ENCODE data around the gene TENM3.
A peak's percentile ranks its signal among the peaks of the same experiment; 100 is the strongest.

Gene TENM3

GRCh38 chr4:182760551-182761043 is 517.4 kb downstream of the TENM3 start:
- no peaks in the 10 kb centered on the region for H3K4me1 ChIP-seq (ENCODE audit: control insufficient read depth, low read depth, low read length)
- no peak overlapping the region for H3K9ac ChIP-seq (ENCODE audit: low read length)
- H3K56ac ChIP-seq (ENCODE audit: low read length) = no peak overlapping the region
- no peak overlapping the region for H2BK5ac ChIP-seq (ENCODE audit: low read length)
- no peak overlapping the region for H3K4me3 ChIP-seq (ENCODE audit: low read length)
- H4K8ac ChIP-seq (ENCODE audit: low read depth, low read length) = no peak overlapping the region
- no peak overlapping the region for H3K4me2 ChIP-seq (ENCODE audit: low read length)
- DNase-seq = no peak
- H3K23ac ChIP-seq (ENCODE audit: low read length) = no peak overlapping the region
- no peak overlapping the region for H2BK15ac ChIP-seq (replicated peaks; ENCODE audit: low read depth)
- no peaks in the 10 kb centered on the region for H3K79me2 ChIP-seq (ENCODE audit: control insufficient read depth, insufficient read depth, low read length)
- H3K18ac ChIP-seq (ENCODE audit: low read length) = no peak overlapping the region
- no peaks in the 10 kb centered on the region for H3K27me3 ChIP-seq (ENCODE audit: insufficient read depth, low read length, poor library complexity)
- no peak overlapping the region for H4K5ac ChIP-seq (ENCODE audit: low read length)
- H3K79me1 ChIP-seq (ENCODE audit: low read length) = no peaks in the 10 kb centered on the region
- WGBS (ENCODE audit: extremely low coverage, insufficient coverage, low lambda C conversion rate) = no CpG with 5 or more reads among the region's 6 CpGs
- H2AK5ac ChIP-seq (ENCODE audit: low read length) = no peak overlapping the region
- no peak overlapping the region for H3K4ac ChIP-seq (ENCODE audit: low read depth, low read length)
- H3K27ac ChIP-seq (ENCODE audit: low read depth, low read length) = no peak overlapping the region
- H3K36me3 ChIP-seq (ENCODE audit: control insufficient read depth, insufficient read depth, low read length) = no peaks in the 10 kb centered on the region
- H2BK120ac ChIP-seq (ENCODE audit: low read depth, low read length) = no peak overlapping the region

- H3K4ac ChIP-seq (ENCODE audit: low read depth, low read length) = no peak overlapping the region
- no peak overlapping the region for H2BK5ac ChIP-seq (ENCODE audit: low read length)
- no peak overlapping the region for H2BK15ac ChIP-seq (replicated peaks; ENCODE audit: low read depth)
- no peak overlapping the region for H2AK5ac ChIP-seq (ENCODE audit: low read length)
- no peaks in the 10 kb centered on the region for H3K4me1 ChIP-seq (ENCODE audit: control insufficient read depth, low read depth, low read length)
- no peak overlapping the region for H3K18ac ChIP-seq (ENCODE audit: low read length)
- H3K4me2 ChIP-seq (ENCODE audit: low read length) = no peak overlapping the region
- H3K79me2 ChIP-seq (ENCODE audit: control insufficient read depth, insufficient read depth, low read length) = no peaks in the 10 kb centered on the region
- H4K8ac ChIP-seq (ENCODE audit: low read depth, low read length) = no peak overlapping the region
- H3K27ac ChIP-seq (ENCODE audit: low read depth, low read length) = no peak overlapping the region
- no peaks in the 10 kb centered on the region for H3K79me1 ChIP-seq (ENCODE audit: low read length)
- H3K27me3 ChIP-seq (ENCODE audit: insufficient read depth, low read length, poor library complexity) = no peaks in the 10 kb centered on the region
- no CpG with 5 or more reads among the region's 4 CpGs for WGBS (ENCODE audit: extremely low coverage, insufficient coverage, low lambda C conversion rate)
- H3K4me3 ChIP-seq (ENCODE audit: low read length) = no peak overlapping the region
- H3K9ac ChIP-seq (ENCODE audit: low read length) = no peak overlapping the region
- no peak overlapping the region for H4K5ac ChIP-seq (ENCODE audit: low read length)
- DNase-seq = peak; percentile 28
- H2BK120ac ChIP-seq (ENCODE audit: low read depth, low read length) = no peak overlapping the region
- H3K23ac ChIP-seq (ENCODE audit: low read length) = no peak overlapping the region
- H3K36me3 ChIP-seq (ENCODE audit: control insufficient read depth, insufficient read depth, low read length) = no peaks in the 10 kb centered on the region
- H3K56ac ChIP-seq (ENCODE audit: low read length) = no peak overlapping the region
Observed at GRCh38 chr4:182764137-182764536, 520.9 kb downstream of the TENM3 start.

GRCh38 chr4:182764642-182765041 is 521.4 kb downstream of the TENM3 start:
- no peak overlapping the region for H2BK15ac ChIP-seq (replicated peaks; ENCODE audit: low read depth)
- H3K27ac ChIP-seq (ENCODE audit: low read depth, low read length) = no peak overlapping the region
- no peaks in the 10 kb centered on the region for H3K79me2 ChIP-seq (ENCODE audit: control insufficient read depth, insufficient read depth, low read length)
- H3K23ac ChIP-seq (ENCODE audit: low read length) = no peak overlapping the region
- H3K36me3 ChIP-seq (ENCODE audit: control insufficient read depth, insufficient read depth, low read length) = no peaks in the 10 kb centered on the region
- no peak overlapping the region for H3K4me3 ChIP-seq (ENCODE audit: low read length)
- DNase-seq = peak; percentile 35
- H4K8ac ChIP-seq (ENCODE audit: low read depth, low read length) = no peak overlapping the region
- H2BK120ac ChIP-seq (ENCODE audit: low read depth, low read length) = no peak overlapping the region
- no peak overlapping the region for H3K4me2 ChIP-seq (ENCODE audit: low read length)
- H3K79me1 ChIP-seq (ENCODE audit: low read length) = no peaks in the 10 kb centered on the region
- H3K4me1 ChIP-seq (ENCODE audit: control insufficient read depth, low read depth, low read length) = no peaks in the 10 kb centered on the region
- H2BK5ac ChIP-seq (ENCODE audit: low read length) = no peak overlapping the region
- no peak overlapping the region for H2AK5ac ChIP-seq (ENCODE audit: low read length)
- no peak overlapping the region for H3K18ac ChIP-seq (ENCODE audit: low read length)
- H3K27me3 ChIP-seq (ENCODE audit: insufficient read depth, low read length, poor library complexity) = no peaks in the 10 kb centered on the region
- WGBS (ENCODE audit: extremely low coverage, insufficient coverage, low lambda C conversion rate) = no CpG with 5 or more reads among the region's 8 CpGs
- no peak overlapping the region for H3K9ac ChIP-seq (ENCODE audit: low read length)
- no peak overlapping the region for H3K4ac ChIP-seq (ENCODE audit: low read depth, low read length)
- H3K56ac ChIP-seq (ENCODE audit: low read length) = no peak overlapping the region
- no peak overlapping the region for H4K5ac ChIP-seq (ENCODE audit: low read length)

DNA sequence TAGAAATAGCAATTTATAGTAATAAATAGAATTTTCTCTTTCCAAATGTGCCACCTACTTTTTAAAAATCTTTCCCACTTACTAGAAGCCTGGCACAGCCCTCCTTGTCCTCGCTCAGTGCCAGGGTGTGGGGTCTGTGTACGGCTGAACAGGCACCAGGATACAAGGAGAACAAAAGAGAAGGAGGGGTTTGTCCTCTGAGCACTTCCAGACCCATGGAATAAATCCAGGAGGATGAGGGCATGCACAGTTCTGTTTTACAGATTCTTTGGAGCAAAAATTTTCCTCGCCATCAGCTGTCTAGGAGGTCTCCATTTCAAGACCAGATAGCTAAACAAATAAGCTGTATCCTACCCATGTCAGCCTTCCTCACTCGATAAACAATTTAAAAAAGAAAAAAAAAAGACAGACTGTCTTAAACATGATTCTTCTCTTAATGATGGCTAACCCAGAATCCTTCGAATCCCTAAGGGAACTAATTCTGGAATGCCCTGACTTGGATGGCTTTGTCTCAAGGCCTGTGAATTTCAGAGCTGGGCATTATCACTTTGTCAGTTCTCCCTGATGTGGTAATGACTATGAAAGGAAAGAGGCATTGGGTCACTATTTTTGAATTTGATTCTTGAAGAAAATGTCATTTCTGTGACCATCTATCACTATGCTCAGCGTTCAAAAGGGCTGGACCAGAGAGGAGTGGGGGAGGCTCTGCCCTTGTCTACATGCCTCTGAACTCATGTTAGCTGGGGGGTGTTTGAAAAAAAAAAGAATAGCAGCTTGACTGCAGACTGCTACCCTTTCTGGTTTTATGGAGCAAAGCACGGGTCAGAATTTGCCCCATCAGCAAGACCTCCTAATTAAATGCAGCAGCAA is 523.0 kb downstream of the TENM3 start:
- Histone ChIP-seq H3K23ac (ENCODE audit: low read length) (no peak overlapping the region), H3K36me3 (ENCODE audit: control insufficient read depth, insufficient read depth, low read length) (no peaks in the 10 kb centered on the region), H2BK5ac (ENCODE audit: low read length) (no peak overlapping the region), H4K5ac (ENCODE audit: low read length) (no peak overlapping the region), H3K9ac (ENCODE audit: low read length) (no peak overlapping the region), H2BK120ac (ENCODE audit: low read depth, low read length) (no peak overlapping the region), H2AK5ac (ENCODE audit: low read length) (no peak overlapping the region), H4K8ac (ENCODE audit: low read depth, low read length) (no peak overlapping the region), H3K27ac (ENCODE audit: low read depth, low read length) (no peak overlapping the region), H2BK15ac (replicated peaks; ENCODE audit: low read depth) (no peak overlapping the region), H3K18ac (ENCODE audit: low read length) (no peak overlapping the region), H3K27me3 (ENCODE audit: insufficient read depth, low read length, poor library complexity) (no peaks in the 10 kb centered on the region), H3K56ac (ENCODE audit: low read length) (no peak overlapping the region), H3K4me1 (ENCODE audit: control insufficient read depth, low read depth, low read length) (peaks cover 5% of the 10 kb centered on the region), H3K79me1 (ENCODE audit: low read length) (no peaks in the 10 kb centered on the region), H3K4me3 (ENCODE audit: low read length) (no peak overlapping the region), H3K79me2 (ENCODE audit: control insufficient read depth, insufficient read depth, low read length) (no peaks in the 10 kb centered on the region), H3K4me2 (ENCODE audit: low read length) (no peak overlapping the region), H3K4ac (ENCODE audit: low read depth, low read length) (no peak overlapping the region)
- DNase-seq = no peak
- WGBS (ENCODE audit: extremely low coverage, insufficient coverage, low lambda C conversion rate) = no CpG with 5 or more reads among the region's 7 CpGs

- Histone ChIP-seq H2BK5ac (ENCODE audit: low read length) (no peak overlapping the region), H3K4me3 (ENCODE audit: low read length) (no peak overlapping the region), H3K79me2 (ENCODE audit: control insufficient read depth, insufficient read depth, low read length) (no peaks in the 10 kb centered on the region), H3K27ac (ENCODE audit: low read depth, low read length) (no peak overlapping the region), H2BK15ac (replicated peaks; ENCODE audit: low read depth) (no peak overlapping the region), H3K4me2 (ENCODE audit: low read length) (no peak overlapping the region), H2BK120ac (ENCODE audit: low read depth, low read length) (no peak overlapping the region), H3K23ac (ENCODE audit: low read length) (no peak overlapping the region), H3K18ac (ENCODE audit: low read length) (no peak overlapping the region), H3K36me3 (ENCODE audit: control insufficient read depth, insufficient read depth, low read length) (no peaks in the 10 kb centered on the region), H2AK5ac (ENCODE audit: low read length) (no peak overlapping the region), H4K5ac (ENCODE audit: low read length) (no peak overlapping the region), H3K9ac (ENCODE audit: low read length) (no peak overlapping the region), H3K4ac (ENCODE audit: low read depth, low read length) (no peak overlapping the region), H3K79me1 (ENCODE audit: low read length) (no peaks in the 10 kb centered on the region), H4K8ac (ENCODE audit: low read depth, low read length) (no peak overlapping the region), H3K27me3 (ENCODE audit: insufficient read depth, low read length, poor library complexity) (no peaks in the 10 kb centered on the region), H3K56ac (ENCODE audit: low read length) (no peak overlapping the region), H3K4me1 (ENCODE audit: control insufficient read depth, low read depth, low read length) (peaks cover 5% of the 10 kb centered on the region)
- no peak for DNase-seq
- WGBS (ENCODE audit: extremely low coverage, insufficient coverage, low lambda C conversion rate) = 100% methylated on average over 1 of the region's 5 CpGs
Observed at GRCh38 chr4:182766857-182767250, 523.7 kb downstream of the TENM3 start.

All from mesendoderm (in vitro differentiated cells).